ENCODE results near the gene ST3GAL2. TPM values are rescaled to one million over a fixed set of nuclear protein-coding genes. Genes with fewer than 3 reads are reported as not detected.

Gene ST3GAL2
- total RNA-seq, 1 experiment from 2014 or later = 45.9 TPM

DNA sequence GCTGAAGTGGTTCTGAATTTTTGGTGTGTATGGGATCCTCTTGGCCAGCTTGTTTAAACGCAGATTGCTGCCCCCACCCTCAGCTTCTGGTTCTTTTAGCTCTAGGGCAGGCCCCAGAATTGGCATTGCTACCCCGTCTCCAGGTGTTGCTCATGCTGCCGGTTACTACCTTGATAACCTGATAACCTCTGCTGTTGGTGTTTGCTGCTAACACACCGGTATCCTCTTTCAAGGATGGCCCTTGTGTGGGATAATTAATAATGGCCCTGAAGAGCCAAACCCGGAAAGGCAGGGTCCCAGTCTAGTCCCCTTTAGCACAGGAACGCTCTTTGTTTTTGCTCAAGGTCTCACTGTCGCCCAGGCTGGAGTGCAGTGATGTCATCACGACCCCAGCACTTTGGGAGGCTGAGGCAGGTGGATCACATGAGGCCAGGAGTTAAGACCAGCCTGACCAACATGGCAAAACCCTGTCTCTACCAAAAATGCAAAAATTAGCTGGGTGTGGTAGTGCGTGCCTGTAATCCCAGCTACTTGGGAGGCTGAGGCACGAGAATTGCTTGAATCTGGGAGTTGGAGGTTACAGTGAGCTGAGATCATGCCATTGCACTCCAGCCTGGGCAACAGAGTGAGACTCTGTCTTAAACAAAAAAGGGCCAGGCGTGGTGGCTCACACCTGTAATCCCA, 1.3 kb upstream of the ST3GAL2 start:
- Histone ChIP-seq H3K9ac (ENCODE audit: extremely low read depth, insufficient read length, low read length) (no peak overlapping the region), H2BK15ac (ENCODE audit: low read depth, low read length) (no peak overlapping the region), H3K4me1 (ENCODE audit: insufficient read depth, low read length) (peaks cover 7% of the 10 kb centered on the region), H3K27ac (ENCODE audit: insufficient read length, low read depth, low read length) (no peak overlapping the region), H2BK120ac (ENCODE audit: low read depth, low read length, poor library complexity, severe bottlenecking) (no peak overlapping the region), H3K56ac (ENCODE audit: insufficient read length, low read depth, low read length) (no peak overlapping the region), H3T11ph (ENCODE audit: low read length) (no peak overlapping the region), H4K20me1 (ENCODE audit: control insufficient read depth, insufficient read depth, insufficient read length) (no peaks in the 10 kb centered on the region), H2BK12ac (ENCODE audit: insufficient read length, low read depth, low read length) (no peak overlapping the region), H3K79me1 (ENCODE audit: insufficient read depth, low read depth, low read length, poor library complexity, severe bottlenecking) (no peaks in the 10 kb centered on the region), H2BK20ac (ENCODE audit: low read depth, low read length, poor library complexity, severe bottlenecking) (no peak overlapping the region), H3K23ac (ENCODE audit: insufficient read length, low read depth, low read length) (no peak overlapping the region), H2AK5ac (ENCODE audit: insufficient read length, low read length) (no peak overlapping the region), H3K23me2 (ENCODE audit: insufficient read length, low read depth, low read length, poor library complexity, severe bottlenecking) (peaks cover 11% of the 10 kb centered on the region), H3K79me2 (ENCODE audit: insufficient read depth, low read length) (peaks cover 7% of the 10 kb centered on the region; the same call in 1 of the 2 replicates), H4K91ac (ENCODE audit: insufficient read length, low read depth, low read length) (no peak overlapping the region), H2BK5ac (ENCODE audit: insufficient read length, low read length) (no peak overlapping the region), H3K27me3 (ENCODE audit: insufficient read depth, low read length) (no peaks in the 10 kb centered on the region), H3K14ac (ENCODE audit: insufficient read depth, low read length) (no peak overlapping the region), H2AFZ (ENCODE audit: low read length) (no peak overlapping the region), H3K9me3 (ENCODE audit: control insufficient read depth, low read depth, low read length) (no peaks in the 10 kb centered on the region), H3K4ac (ENCODE audit: low read depth, low read length) (no peak overlapping the region), H3K4me2 (ENCODE audit: insufficient read depth, insufficient read length, low read length) (peak overlapping the region; percentile 54), H4K5ac (ENCODE audit: insufficient read length, low read depth, low read length) (no peak overlapping the region), H3K18ac (ENCODE audit: insufficient read length, low read depth, low read length) (no peak overlapping the region), H4K8ac (replicated peaks; ENCODE audit: insufficient read length, low read depth, low read length) (no peak overlapping the region)
- TF ChIP-seq, protein P1, sequence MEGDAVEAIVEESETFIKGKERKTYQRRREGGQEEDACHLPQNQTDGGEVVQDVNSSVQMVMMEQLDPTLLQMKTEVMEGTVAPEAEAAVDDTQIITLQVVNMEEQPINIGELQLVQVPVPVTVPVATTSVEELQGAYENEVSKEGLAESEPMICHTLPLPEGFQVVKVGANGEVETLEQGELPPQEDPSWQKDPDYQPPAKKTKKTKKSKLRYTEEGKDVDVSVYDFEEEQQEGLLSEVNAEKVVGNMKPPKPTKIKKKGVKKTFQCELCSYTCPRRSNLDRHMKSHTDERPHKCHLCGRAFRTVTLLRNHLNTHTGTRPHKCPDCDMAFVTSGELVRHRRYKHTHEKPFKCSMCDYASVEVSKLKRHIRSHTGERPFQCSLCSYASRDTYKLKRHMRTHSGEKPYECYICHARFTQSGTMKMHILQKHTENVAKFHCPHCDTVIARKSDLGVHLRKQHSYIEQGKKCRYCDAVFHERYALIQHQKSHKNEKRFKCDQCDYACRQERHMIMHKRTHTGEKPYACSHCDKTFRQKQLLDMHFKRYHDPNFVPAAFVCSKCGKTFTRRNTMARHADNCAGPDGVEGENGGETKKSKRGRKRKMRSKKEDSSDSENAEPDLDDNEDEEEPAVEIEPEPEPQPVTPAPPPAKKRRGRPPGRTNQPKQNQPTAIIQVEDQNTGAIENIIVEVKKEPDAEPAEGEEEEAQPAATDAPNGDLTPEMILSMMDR (conservative IDR thresholded peaks at IDR 0.05) = no peak
- peak overlapping the region; percentile 77 to 87 for H3K4me3 Mint-ChIP-seq
- WGBS (ENCODE audit: extremely low coverage, insufficient read length, low lambda C conversion rate) = no CpG with 5 or more reads among the region's 11 CpGs
- no peaks in the 10 kb centered on the region; the same call in 1 of the 2 replicates for H3K27me3 Mint-ChIP-seq (ENCODE audit: low read depth)
- H3K36me3 Mint-ChIP-seq (ENCODE audit: insufficient read depth in 1 of 3, low read depth in 3 of 3) = peaks cover 0 to 2% (median 0%) of the 10 kb centered on the region in 3 experiments; a peak in 2 of 7 replicates
- no peak for DNase-seq
- H3K9me3 Mint-ChIP-seq = peaks cover 0 to 2% of the 10 kb centered on the region in 2 experiments; a peak in 1 of 5 replicates
- peak overlapping the region in 1 of 3 experiments; percentile 76; a peak in 1 of 7 replicates for H3K27ac Mint-ChIP-seq
- H3K4me1 Mint-ChIP-seq = peaks cover 27 to 33% of the 10 kb centered on the region in 2 experiments
